HL-60 (cell line): ENCODE data around the gene AQP12B.
"Not testable (repeated sequence)": the region's sequence is repeated elsewhere in the genome, so short reads cannot be mapped to it uniquely, and the experiment has no call there.

Experiments used
- CTCF ChIP-seq: IDR thresholded peaks from one replicate; pipeline ENCODE4 v1.5.1; 2011; ENCODE audit warnings: low read length, control low read depth, inconsistent platforms; ENCODE audit not compliant: insufficient read depth
- GABPA ChIP-seq: IDR thresholded peaks from 2 replicates; pipeline ENCODE4 v1.6.1; 2012; ENCODE audit warnings: low read depth
- POLR2AphosphoS5 ChIP-seq: IDR thresholded peaks from 2 replicates; pipeline ENCODE4 v1.6.1; 2012; ENCODE audit warnings: low read depth
- REST ChIP-seq: IDR thresholded peaks from 2 replicates; pipeline ENCODE4 v1.6.1; 2012; ENCODE audit warnings: low read depth; ENCODE audit not compliant: insufficient replicate concordance

- not testable (repeated sequence) for TF ChIP-seq CTCF, GABPA, POLR2AphosphoS5, REST
Observed at GRCh38 chr2:240682431-240683224, at the start of gene AQP12B.
